ENCODE data around the gene EIF4B. TPM values are rescaled to one million over a fixed set of nuclear protein-coding genes. Genes with fewer than 3 reads are reported as not detected.
A peak's percentile ranks its signal among the peaks of the same experiment; 100 is the strongest.

Gene EIF4B
- total and polyA plus RNA-seq, 2 experiments from 2014 or later = 141 to 584 TPM

GRCh38 chr12:52975204-52975603 is 31.1 kb upstream of the EIF4B start (continued):
- TF ChIP-seq REST (IDR thresholded peaks at IDR 0.05; ENCODE audit: unreplicated experiment) = no peak
- no peak for TF ChIP-seq ZNF114 (CRISPR knock-in tag; IDR thresholded peaks at IDR 0.05)
- TF ChIP-seq NANOG (IDR thresholded peaks at IDR 0.05; ENCODE audit: borderline replicate concordance) = no peak
- no peak for TF ChIP-seq EZH2phosphoT487 (IDR thresholded peaks at IDR 0.05; ENCODE audit: unreplicated experiment)
- no peak for TF ChIP-seq EZH2 (IDR thresholded peaks at IDR 0.05; ENCODE audit: low read depth, unreplicated experiment)
- TF ChIP-seq JUNB (IDR thresholded peaks at IDR 0.05; ENCODE audit: unreplicated experiment) = no peak

GRCh38 chr12:52975820-52976573 is 30.3 kb upstream of the EIF4B start:
- Mint-ChIP-seq H3K36me3 (ENCODE audit: low read depth) (no peaks in the 10 kb centered on the region), H3K27ac (no peak overlapping the region), H3K9me3 (no peaks in the 10 kb centered on the region; the same call in 2 of the 3 replicates), H3K4me1 (peaks cover 28% of the 10 kb centered on the region), H3K4me3 (no peak overlapping the region; the same call in 2 of the 3 replicates), H3K27me3 (ENCODE audit: insufficient read depth, low read depth, poor library complexity) (peaks cover 9% of the 10 kb centered on the region)
- Histone ChIP-seq H3K9me2 (ENCODE audit: insufficient read depth) (no peaks in the 10 kb centered on the region), H3K27ac (ENCODE audit: low read depth) (no peak overlapping the region), H3F3A (replicated peaks; ENCODE audit: low read depth) (no peaks in the 10 kb centered on the region), H3K4me1 (ENCODE audit: insufficient read depth) (peaks cover 21% of the 10 kb centered on the region), H2AFZ (peak overlapping the region; percentile 92), H3K36me3 (ENCODE audit: insufficient read depth) (no peaks in the 10 kb centered on the region), H3K4me3 (no peak overlapping the region), H4K20me1 (replicated peaks; ENCODE audit: insufficient read depth) (no peaks in the 10 kb centered on the region), H3K4me2 (no peak overlapping the region), H3K27me3 (ENCODE audit: insufficient read depth) (no peaks in the 10 kb centered on the region), H3K79me2 (replicated peaks; ENCODE audit: insufficient read depth) (no peaks in the 10 kb centered on the region)
- peak; percentile 67 for ATAC-seq
- TF ChIP-seq ETS1 (IDR thresholded peaks at IDR 0.05) (no peak), CTCF (conservative IDR thresholded peaks at IDR 0.05; ENCODE audit: low read depth in 2 of 2) (peak; percentile 60 to 92)
- DNase-seq (ENCODE audit: low spot score) = peak; percentile 74
